ENCODE results near the gene NRF1.
"Not testable (repeated sequence)": the region's sequence is repeated elsewhere in the genome, so short reads cannot be mapped to it uniquely, and the experiment has no call there.

The NRF1 gene

GRCh38 chr7:129779602-129780256 lies 168.2 kb downstream of the NRF1 start:
- in situ Hi-C loops (cut with MboI; ENCODE audit: low sequenced_read_pairs), result no loop called here

DNA sequence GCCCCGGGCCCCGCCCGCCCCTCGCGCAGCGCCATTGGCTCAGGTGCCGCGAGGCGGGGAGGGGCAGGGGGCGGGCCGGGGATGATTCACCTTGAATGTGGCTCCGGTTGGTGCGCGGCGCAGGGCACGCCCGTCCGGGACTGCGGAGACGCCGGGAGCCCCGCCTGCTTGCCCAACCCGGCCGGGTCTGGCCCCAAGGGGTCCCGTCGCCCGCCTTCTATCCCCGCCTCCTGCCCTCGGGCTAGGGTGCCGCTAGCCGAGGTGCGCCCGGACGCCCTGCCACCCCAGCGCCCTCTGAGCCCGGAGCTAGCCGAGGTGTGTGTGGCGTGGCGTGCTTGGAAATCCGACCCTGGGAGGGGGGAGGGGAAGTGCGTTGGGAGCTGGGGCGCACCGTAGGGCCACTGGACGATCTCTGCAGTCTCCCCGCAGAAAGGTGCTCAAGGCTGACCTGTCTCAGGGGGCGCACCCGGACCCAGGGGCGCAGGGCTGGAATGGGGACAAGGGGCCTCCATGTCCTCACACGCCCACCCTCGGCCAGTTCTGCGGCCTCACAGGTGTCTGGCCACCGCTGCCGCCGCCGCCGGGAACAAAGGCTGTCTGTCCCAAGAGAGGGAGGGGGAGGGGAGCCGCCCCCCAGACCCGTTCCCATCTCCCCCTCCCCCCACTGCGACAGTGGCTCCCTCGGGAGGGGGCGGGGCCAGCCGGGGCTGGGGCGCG lies 168.9 kb downstream of the NRF1 start:
- in situ Hi-C loops (cut with MboI; ENCODE audit: low sequenced_read_pairs), result no loop called here

- in situ Hi-C loops (cut with MboI; ENCODE audit: low sequenced_read_pairs), result no loop called here
Measured at GRCh38 chr7:129780974-129781927, 169.7 kb downstream of the NRF1 start.

GRCh38 chr7:129781928-129782817 lies 170.7 kb downstream of the NRF1 start:
- in situ Hi-C loops (cut with MboI; ENCODE audit: low sequenced_read_pairs), result no loop called here

DNA sequence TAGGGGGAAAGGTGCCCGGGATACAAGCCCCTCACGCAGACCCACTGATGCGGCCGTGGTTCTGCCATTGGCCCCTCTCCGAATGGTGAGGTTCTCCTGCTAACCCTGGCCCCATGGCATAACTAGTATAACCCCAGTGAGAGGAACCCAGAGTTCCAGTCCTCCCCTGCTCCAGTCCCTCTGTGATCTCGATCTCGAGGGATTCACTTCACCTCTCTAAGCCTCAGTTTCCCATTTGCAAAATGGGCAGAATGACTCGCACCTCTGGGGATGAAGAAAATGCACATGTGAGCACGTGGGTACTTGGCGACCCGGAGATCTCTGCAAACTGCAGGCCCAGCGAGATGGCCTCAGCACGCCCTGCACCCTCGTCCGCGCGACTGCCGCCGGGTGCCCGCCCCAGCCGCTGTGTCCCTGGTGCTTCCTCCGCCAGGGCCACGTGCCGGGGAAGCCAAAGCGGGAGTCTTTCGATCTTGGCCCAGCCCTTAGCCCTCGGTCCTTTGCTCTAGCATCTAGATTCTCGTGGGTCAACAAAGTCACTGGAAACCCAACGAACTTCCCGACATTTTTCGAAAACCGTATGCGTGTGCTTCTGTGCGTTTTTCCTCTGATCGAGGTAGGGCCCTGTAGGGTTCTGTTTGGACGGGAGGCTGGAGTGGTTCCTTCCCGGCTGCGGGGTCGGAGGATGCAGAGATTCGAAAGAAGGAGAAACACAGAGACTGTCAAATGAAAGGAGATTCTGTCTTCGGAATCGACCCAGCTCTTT lies 171.5 kb downstream of the NRF1 start:
- in situ Hi-C loops (cut with MboI; ENCODE audit: low sequenced_read_pairs), result no loop called here

DNA sequence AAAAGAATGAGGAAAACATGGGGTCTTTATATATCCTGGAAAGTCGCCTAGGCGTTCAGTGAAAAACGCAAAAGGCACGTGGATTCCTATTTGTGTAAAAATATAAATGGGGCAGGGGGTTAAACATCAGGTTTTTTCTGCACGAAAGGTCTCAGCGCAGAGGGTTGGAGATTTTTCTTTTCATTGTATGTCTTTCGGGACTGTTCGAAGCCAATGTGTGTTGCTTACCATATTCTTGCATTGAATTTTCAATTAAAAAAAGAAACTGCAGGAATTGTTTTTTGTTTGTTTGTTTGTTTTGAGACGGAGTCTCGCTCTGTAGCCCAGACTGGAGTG lies 172.0 kb downstream of the NRF1 start:
- in situ Hi-C loops (cut with MboI; ENCODE audit: low sequenced_read_pairs), result no loop called here

DNA sequence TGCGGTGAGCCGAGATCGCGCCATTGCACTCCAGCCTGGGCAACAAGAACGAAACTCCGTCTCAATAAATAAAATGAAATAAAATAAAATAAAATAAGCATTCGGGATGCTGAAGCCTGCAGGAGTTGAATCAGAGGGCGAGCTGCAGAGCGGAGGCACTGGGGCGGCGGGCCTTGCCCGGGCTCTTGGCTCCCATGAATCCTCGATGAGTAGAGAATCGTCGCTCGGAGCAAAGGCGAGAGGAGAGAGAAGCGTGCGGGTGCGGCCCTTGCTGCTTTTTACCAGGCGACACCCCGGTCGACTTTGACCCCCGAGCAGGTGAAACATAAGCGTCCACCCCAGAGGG lies 172.9 kb downstream of the NRF1 start:
- in situ Hi-C loops (cut with MboI; ENCODE audit: low sequenced_read_pairs), result no loop called here

DNA sequence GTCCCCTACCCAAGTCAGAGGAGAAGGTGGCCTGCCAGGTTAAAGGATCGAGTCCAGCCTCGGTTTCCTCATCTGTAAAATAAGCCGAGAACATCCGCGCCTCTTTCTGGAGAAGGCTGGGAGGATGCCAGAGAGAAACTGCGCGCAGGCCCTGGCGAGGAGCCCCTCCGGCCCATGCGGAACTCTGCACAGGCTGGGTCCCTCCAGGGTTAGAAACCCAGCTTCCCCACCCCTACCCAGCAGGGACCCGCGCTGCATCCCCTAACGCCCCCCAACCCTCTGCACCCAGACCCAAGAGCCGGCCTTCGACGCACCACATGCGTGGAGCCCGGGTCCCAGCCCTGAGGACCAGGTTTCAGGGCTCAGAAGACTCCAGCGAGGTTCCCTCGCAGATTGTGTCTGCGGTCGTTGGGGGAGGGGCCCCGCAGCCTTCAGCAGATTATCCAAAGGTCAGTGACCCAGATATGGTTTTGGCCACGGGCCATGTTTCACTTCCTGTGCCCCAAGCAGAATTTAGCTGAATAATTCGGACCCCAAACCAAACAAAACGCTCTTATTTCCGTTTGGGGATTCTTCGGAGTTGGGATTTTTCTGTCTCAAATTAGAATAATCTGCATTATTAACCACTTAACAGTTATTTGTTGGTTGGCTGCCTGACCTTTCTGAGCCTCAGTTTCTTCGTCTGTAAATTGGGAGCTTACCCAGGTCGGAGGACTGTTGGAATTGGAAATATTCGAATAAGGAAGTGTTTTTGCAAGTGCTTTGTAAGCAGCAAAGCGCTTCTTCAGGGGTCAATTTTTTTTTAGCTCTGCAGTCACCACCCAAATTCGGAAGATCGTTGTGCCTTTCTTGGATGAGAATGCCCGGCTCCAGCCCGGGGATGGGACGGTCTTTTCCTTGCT lies 173.5 kb downstream of the NRF1 start:
- in situ Hi-C loops (cut with MboI; ENCODE audit: low sequenced_read_pairs), result no loop called here

DNA sequence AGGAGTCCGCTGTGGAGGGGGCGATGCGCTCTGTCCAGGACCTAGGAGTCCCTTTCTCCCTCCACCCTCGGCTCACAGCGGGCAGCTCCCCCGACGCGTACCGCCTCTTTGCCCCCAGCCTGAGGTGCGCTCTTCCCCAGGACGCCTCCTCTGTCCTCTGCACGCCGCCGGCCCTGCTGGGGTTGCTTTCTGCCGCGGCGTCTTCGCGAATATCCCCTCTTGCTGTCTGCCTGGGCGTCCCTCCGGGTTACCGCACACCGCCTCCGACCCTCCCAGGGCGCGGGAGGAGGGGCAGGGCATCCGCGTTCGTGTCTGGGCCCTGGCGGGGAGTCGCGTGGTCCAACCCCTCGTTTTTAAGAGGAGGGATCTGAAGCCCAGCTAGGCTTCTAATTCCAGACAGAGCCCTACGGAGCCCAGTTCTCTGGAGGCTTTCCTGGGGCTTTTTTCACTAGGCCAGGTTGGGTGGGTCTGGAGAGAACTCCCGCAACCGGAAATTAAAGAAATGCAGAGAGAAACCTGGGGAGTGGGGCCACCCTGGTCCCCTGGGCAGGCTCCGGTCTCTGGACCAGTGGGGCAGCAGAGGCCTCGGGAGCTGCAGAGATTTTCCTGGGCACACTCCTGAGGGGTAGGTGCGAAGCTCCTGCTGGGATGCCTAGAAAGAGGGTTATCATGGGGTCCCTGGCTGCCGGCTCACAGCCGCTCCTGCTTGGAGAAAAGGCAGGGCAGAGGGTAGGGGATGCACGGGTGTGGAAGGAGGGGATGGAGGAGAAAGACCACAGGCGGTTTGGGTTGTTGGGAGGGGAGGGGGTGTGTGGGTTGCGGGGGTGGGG lies 174.4 kb downstream of the NRF1 start:
- in situ Hi-C loops (cut with MboI; ENCODE audit: low sequenced_read_pairs), result no loop called here

- in situ Hi-C loops (cut with MboI; ENCODE audit: low sequenced_read_pairs), result no loop called here
Measured at GRCh38 chr7:129786825-129787563, 175.5 kb downstream of the NRF1 start.

GRCh38 chr7:129789000-129789399 lies 177.5 kb downstream of the NRF1 start:
- in situ Hi-C loops (cut with MboI; ENCODE audit: low sequenced_read_pairs), result no loop called here

DNA sequence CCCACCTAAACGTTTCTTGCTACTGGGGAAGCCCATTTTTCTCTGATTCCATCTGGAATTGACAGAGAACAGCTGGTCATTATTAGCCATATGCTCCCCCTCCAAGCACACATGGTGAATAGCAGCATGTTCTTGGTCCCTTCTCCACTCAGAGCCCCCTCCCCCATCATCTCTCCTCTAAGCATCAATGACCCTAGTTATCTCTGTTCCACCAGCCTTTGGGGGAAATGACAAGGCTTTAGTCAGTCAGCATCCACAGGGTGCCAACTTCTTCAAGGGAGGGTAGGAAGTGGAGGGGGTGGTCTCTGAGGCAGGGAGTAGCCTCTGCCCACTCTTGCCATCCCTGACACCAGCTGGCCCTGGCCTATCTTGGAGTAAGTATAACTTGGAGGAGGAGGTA lies 178.1 kb downstream of the NRF1 start:
- in situ Hi-C loops (cut with MboI; ENCODE audit: low sequenced_read_pairs), result no loop called here

DNA sequence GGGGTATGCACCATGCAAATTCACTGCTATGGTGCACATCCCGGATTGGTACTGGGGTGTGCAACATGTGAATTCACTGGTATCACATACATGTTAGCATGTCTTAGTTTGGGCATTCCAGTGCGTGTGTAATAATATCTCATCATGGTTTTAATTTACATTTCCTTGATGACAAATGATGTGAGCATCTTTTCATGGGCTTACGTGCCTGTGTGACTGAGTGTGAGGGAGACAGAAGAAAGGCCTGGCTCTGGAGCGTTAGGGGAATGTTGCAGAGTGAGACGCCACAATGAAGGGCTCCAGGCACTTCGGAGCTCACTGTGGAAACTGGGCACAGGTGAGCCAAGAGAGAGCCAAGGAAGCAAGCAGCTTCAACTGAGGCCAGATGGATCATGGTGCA lies 178.6 kb downstream of the NRF1 start:
- in situ Hi-C loops (cut with MboI; ENCODE audit: low sequenced_read_pairs), result no loop called here

- in situ Hi-C loops (cut with MboI; ENCODE audit: low sequenced_read_pairs), result no loop called here
Measured at GRCh38 chr7:129792721-129793120, 181.2 kb downstream of the NRF1 start.

DNA sequence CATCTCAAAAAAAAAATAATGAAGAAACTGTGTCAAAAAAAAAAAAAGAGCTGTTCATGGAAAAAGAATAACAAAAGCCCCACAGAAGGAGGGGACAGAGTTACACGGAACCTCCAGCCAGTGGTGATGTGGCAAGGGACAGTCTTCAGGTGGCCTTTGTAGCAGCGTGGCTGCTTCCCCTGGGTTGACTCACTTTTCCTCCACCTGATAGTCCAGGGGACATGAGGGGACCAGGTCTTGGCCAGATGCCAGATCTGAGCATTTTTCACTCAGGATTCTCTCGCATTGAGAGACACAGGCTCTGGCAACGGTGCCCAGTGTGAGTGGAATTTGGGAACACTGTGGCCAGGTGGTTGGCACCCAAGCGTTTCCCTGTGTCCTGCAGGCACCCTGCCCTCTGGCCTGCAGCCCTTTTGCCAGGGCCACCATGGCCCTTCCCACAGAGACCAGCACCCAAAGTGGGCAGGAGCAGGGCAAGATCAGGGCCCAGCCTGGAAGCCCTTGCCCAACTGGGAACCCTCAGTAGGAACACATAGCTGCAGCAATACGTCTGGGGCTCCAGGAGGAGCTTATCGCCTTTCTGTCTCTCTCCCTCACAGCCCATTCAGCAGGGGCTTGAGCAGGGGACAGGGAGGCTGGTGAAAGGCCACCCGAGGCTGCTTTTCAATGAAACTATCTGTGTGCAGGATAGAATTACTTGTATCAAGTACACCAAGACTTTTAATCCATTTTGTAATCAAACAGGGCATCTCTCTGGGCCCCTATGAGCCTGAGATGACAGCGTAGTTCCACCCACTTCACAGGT lies 182.2 kb downstream of the NRF1 start:
- in situ Hi-C loops (cut with MboI; ENCODE audit: low sequenced_read_pairs), result no loop called here

DNA sequence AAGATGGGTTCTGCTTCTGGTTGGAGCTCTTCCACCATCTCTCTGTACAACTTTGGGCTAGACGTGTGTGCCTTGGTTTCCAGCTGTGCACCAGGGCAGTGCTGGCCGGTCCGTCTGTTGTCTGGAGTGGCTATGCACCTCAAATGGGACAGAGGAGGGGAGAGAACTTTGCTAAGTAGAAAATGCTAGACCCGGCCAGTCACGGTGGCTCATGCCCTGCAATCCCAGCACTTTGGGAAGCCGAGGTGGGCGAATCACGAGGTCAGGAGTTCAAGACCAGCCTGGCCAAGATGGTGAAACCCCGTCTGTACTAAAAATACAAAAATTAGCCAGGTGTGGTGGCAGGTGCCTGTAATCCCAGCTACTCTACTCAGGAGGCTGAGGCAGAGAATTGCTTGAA lies 182.9 kb downstream of the NRF1 start:
- in situ Hi-C loops (cut with MboI; ENCODE audit: low sequenced_read_pairs), result not testable (repeated sequence)

Data from hTERT RPE-1 (cell line).